ENCODE data around the gene PDZD4. TPM values are rescaled to one million over a fixed set of nuclear protein-coding genes. Genes with fewer than 3 reads are reported as not detected.

PDZD4 gene
- polyA plus RNA-seq, 1 of the 3 experiments (the other 2 are of a cell fraction), result 1.9 TPM

DNA sequence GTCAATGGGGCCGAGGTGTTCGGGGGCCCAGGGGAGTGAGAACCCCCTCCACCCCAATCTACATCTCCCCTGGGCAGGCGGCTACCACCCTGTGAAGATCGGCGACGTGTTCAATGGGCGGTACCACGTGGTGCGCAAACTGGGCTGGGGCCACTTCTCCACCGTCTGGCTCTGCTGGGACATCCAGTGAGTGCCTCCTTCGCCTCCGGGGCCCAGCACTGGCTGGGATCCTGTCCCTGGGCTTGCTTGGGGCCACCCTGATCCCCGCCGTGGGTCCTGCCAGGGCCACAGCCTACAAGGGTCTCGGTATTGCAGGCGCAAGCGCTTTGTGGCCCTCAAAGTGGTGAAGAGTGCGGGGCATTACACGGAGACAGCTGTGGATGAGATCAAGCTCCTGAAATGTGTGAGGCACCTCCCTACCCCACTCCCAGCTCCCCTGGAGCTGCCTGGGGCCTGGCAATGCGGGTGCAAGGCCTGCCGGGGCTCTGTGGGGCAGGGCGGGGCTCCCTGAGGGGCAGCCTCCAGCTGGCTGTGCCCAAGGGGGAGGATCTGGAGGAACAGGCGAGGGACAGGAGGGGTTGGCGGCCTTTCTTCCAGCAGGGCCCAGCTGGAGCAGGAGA is 48.8 kb downstream of the PDZD4 start:
- CTCF ChIA-PET, result interaction anchor here (1.0 to 1.7 kb wide), 5 partner anchors 18 to 141 kb away, joined by 3 to 6 read pairs (median 4); partner anchors contain the start of gene PLXNB3

More for the DNA sequence above, 48.8 kb downstream of the PDZD4 start:
- WGBS (ENCODE audit: low lambda C conversion rate), result 59% methylated on average over 9 of the region's 24 CpGs
- Histone ChIP-seq H2AFZ (ENCODE audit: low read depth) (no peak overlapping the region), H3K36me3 (replicated peaks in 1 of 2; ENCODE audit: control insufficient read depth in 1 of 2, insufficient read depth in 2 of 2, low read length in 1 of 2) (peaks cover 0 to 4% of the 10 kb centered on the region in 2 experiments), H3K9me3 (no peaks in the 10 kb centered on the region), H3K4me1 (ENCODE audit: control insufficient read depth in 1 of 2, insufficient read depth in 2 of 2, low read depth in 1 of 2, low read length in 1 of 2) (peaks cover 0 to 19% of the 10 kb centered on the region in 2 experiments; a peak in 1 of 4 replicates), H3K79me2 (ENCODE audit: insufficient read depth) (no peaks in the 10 kb centered on the region), H3K9me2 (no peaks in the 10 kb centered on the region), H3K27ac (ENCODE audit: low read depth in 2 of 2, low read length in 1 of 2) (no peak overlapping the region), H3K4me3 (ENCODE audit: low read depth in 2 of 2, low read length in 1 of 2) (no peak overlapping the region), H3F3A (replicated peaks; ENCODE audit: insufficient read depth) (no peaks in the 10 kb centered on the region), H3K4me2 (no peak overlapping the region), H3K27me3 (ENCODE audit: insufficient read depth) (0 out of 2 replicates have a peak, but pooled peaks cover 7% of the 10 kb centered on the region), H3K9ac (no peak overlapping the region), H4K20me1 (ENCODE audit: insufficient read depth) (no peaks in the 10 kb centered on the region)
- DNase-seq, result no peak
- TF ChIP-seq, protein P1, sequence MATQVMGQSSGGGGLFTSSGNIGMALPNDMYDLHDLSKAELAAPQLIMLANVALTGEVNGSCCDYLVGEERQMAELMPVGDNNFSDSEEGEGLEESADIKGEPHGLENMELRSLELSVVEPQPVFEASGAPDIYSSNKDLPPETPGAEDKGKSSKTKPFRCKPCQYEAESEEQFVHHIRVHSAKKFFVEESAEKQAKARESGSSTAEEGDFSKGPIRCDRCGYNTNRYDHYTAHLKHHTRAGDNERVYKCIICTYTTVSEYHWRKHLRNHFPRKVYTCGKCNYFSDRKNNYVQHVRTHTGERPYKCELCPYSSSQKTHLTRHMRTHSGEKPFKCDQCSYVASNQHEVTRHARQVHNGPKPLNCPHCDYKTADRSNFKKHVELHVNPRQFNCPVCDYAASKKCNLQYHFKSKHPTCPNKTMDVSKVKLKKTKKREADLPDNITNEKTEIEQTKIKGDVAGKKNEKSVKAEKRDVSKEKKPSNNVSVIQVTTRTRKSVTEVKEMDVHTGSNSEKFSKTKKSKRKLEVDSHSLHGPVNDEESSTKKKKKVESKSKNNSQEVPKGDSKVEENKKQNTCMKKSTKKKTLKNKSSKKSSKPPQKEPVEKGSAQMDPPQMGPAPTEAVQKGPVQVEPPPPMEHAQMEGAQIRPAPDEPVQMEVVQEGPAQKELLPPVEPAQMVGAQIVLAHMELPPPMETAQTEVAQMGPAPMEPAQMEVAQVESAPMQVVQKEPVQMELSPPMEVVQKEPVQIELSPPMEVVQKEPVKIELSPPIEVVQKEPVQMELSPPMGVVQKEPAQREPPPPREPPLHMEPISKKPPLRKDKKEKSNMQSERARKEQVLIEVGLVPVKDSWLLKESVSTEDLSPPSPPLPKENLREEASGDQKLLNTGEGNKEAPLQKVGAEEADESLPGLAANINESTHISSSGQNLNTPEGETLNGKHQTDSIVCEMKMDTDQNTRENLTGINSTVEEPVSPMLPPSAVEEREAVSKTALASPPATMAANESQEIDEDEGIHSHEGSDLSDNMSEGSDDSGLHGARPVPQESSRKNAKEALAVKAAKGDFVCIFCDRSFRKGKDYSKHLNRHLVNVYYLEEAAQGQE (IDR thresholded peaks at IDR 0.05; ENCODE audit: low read depth, low read length), result no peak
- no peak for TF ChIP-seq SMC3 (IDR thresholded peaks at IDR 0.05; ENCODE audit: low read depth, low read length)
- TF ChIP-seq MEF2A (IDR thresholded peaks at IDR 0.05; ENCODE audit: borderline replicate concordance, low read depth), result no peak
- TF ChIP-seq, protein P2, sequence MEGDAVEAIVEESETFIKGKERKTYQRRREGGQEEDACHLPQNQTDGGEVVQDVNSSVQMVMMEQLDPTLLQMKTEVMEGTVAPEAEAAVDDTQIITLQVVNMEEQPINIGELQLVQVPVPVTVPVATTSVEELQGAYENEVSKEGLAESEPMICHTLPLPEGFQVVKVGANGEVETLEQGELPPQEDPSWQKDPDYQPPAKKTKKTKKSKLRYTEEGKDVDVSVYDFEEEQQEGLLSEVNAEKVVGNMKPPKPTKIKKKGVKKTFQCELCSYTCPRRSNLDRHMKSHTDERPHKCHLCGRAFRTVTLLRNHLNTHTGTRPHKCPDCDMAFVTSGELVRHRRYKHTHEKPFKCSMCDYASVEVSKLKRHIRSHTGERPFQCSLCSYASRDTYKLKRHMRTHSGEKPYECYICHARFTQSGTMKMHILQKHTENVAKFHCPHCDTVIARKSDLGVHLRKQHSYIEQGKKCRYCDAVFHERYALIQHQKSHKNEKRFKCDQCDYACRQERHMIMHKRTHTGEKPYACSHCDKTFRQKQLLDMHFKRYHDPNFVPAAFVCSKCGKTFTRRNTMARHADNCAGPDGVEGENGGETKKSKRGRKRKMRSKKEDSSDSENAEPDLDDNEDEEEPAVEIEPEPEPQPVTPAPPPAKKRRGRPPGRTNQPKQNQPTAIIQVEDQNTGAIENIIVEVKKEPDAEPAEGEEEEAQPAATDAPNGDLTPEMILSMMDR (IDR thresholded peaks at IDR 0.05), result no peak
- no peak for TF ChIP-seq ELF1 (IDR thresholded peaks at IDR 0.05)
- TF ChIP-seq GATA2 (CRISPR knock-in tag; IDR thresholded peaks at IDR 0.05), result no peak
- no peak for TF ChIP-seq RCOR1 (IDR thresholded peaks at IDR 0.05; ENCODE audit: low read length)
- TF ChIP-seq FOXJ3 (CRISPR knock-in tag; IDR thresholded peaks at IDR 0.05), result no peak
- no peak for TF ChIP-seq JUND (IDR thresholded peaks at IDR 0.05)
- no peak for TF ChIP-seq SIN3A (IDR thresholded peaks at IDR 0.05; ENCODE audit: borderline replicate concordance, low read depth, low read length)
- TF ChIP-seq, protein P3, sequence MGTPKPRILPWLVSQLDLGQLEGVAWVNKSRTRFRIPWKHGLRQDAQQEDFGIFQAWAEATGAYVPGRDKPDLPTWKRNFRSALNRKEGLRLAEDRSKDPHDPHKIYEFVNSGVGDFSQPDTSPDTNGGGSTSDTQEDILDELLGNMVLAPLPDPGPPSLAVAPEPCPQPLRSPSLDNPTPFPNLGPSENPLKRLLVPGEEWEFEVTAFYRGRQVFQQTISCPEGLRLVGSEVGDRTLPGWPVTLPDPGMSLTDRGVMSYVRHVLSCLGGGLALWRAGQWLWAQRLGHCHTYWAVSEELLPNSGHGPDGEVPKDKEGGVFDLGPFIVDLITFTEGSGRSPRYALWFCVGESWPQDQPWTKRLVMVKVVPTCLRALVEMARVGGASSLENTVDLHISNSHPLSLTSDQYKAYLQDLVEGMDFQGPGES (IDR thresholded peaks at IDR 0.05; ENCODE audit: low read depth, low read length), result no peak
- no peak for TF ChIP-seq GABPA (IDR thresholded peaks at IDR 0.05; ENCODE audit: low read depth)
- TF ChIP-seq CHD2 (IDR thresholded peaks at IDR 0.05; ENCODE audit: low read length, partially characterized antibody), result no peak
- TF ChIP-seq TAF1 (IDR thresholded peaks at IDR 0.05; ENCODE audit: borderline replicate concordance, low read depth, low read length), result no peak
- no peak for TF ChIP-seq TEAD4 (IDR thresholded peaks at IDR 0.05; ENCODE audit: borderline replicate concordance, insufficient read depth)
- no peak for TF ChIP-seq FOSL2 (IDR thresholded peaks at IDR 0.05; ENCODE audit: borderline replicate concordance, low read depth)
- TF ChIP-seq, protein P4, sequence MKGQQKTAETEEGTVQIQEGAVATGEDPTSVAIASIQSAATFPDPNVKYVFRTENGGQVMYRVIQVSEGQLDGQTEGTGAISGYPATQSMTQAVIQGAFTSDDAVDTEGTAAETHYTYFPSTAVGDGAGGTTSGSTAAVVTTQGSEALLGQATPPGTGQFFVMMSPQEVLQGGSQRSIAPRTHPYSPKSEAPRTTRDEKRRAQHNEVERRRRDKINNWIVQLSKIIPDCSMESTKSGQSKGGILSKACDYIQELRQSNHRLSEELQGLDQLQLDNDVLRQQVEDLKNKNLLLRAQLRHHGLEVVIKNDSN (IDR thresholded peaks at IDR 0.05; ENCODE audit: borderline replicate concordance, low read depth), result no peak
- no peak for TF ChIP-seq MXI1 (IDR thresholded peaks at IDR 0.05; ENCODE audit: low read depth, low read length)
- POLR2A ChIA-PET, result no interaction called here
